ENCODE data around the gene FZD7. TPM values are rescaled to one million over a fixed set of nuclear protein-coding genes. Genes with fewer than 3 reads are reported as not detected.

The FZD7 gene
- total and polyA plus RNA-seq, 2 donors (not counting 1 experiment from before 2014, with no cell fraction given), result 0.67 to 2.1 TPM

GRCh38 chr2:202067589-202067988 is 33.9 kb downstream of the FZD7 start:
- no peaks in the 10 kb centered on the region for H3K9me3 Mint-ChIP-seq (ENCODE audit: insufficient read depth)
- no peaks in the 10 kb centered on the region for H3K36me3 ChIP-seq (replicated peaks in 1 of 2; ENCODE audit: control extremely low read depth in 1 of 2, control insufficient read depth in 1 of 2, extremely low read depth in 1 of 2, insufficient read depth in 2 of 2, low read length in 1 of 2)
- H3K4me3 ChIP-seq (ENCODE audit: control extremely low read depth in 1 of 5, extremely low read depth in 1 of 5, insufficient read depth in 1 of 5, low read depth in 2 of 5, low read length in 4 of 5), result no peak overlapping the region
- ATAC-seq (ENCODE audit: low read depth), result no peak
- no peaks in the 10 kb centered on the region for H3K4me1 Mint-ChIP-seq
- H4K20me1 ChIP-seq (ENCODE audit: control insufficient read depth, insufficient read depth, low read length, poor library complexity, severe bottlenecking), result no peaks in the 10 kb centered on the region
- no peak for DNase-seq
- no peaks in the 10 kb centered on the region for H3K27me3 ChIP-seq (replicated peaks in 1 of 4; ENCODE audit: control extremely low read depth in 1 of 4, control insufficient read depth in 3 of 4, insufficient read depth in 4 of 4, low read length in 3 of 4)
- CTCF ChIA-PET, result no interaction called here
- no peak overlapping the region for H3K4me3 Mint-ChIP-seq
- no peaks in the 10 kb centered on the region for H3K9me3 ChIP-seq (ENCODE audit: control extremely low read depth in 1 of 3, control insufficient read depth in 2 of 3, insufficient read depth in 1 of 3, low read length in 2 of 3)
- H3K27ac Mint-ChIP-seq, result no peak overlapping the region
- H3K27me3 Mint-ChIP-seq, result peaks cover 26% of the 10 kb centered on the region
- no CpG with 5 or more reads among the region's 1 CpG for WGBS (ENCODE audit: insufficient coverage)
- no peaks in the 10 kb centered on the region for H3K79me2 ChIP-seq (ENCODE audit: control insufficient read depth, insufficient read depth, low read length)
- no peak overlapping the region for H2AFZ ChIP-seq (ENCODE audit: insufficient read depth, low read depth, low read length, poor library complexity, severe bottlenecking)
- no peak overlapping the region for H3K27ac ChIP-seq (ENCODE audit: low read length in 2 of 2)
- TF ChIP-seq CTCF (IDR thresholded peaks at IDR 0.05) (no peak), EZH2 (IDR thresholded peaks at IDR 0.05; ENCODE audit: borderline replicate concordance, insufficient read depth, low read depth, low read length, poor library complexity, severe bottlenecking) (no peak)
- POLR2A ChIA-PET, result no interaction called here
- H3K4me2 ChIP-seq (replicated peaks; ENCODE audit: low read depth, low read length, poor library complexity, severe bottlenecking), result no peak overlapping the region
- intact Hi-C loops (cut with micrococcal nuclease), result no loop called here
- no peaks in the 10 kb centered on the region for H3K4me1 ChIP-seq (ENCODE audit: control insufficient read depth in 2 of 2, insufficient read depth in 2 of 2, low read length in 2 of 2)
- no peak overlapping the region for H3K9ac ChIP-seq (ENCODE audit: low read length)

- intact Hi-C loops (cut with micrococcal nuclease), result no loop called here
- no peaks in the 10 kb centered on the region for H3K36me3 ChIP-seq (replicated peaks in 1 of 2; ENCODE audit: control extremely low read depth in 1 of 2, control insufficient read depth in 1 of 2, extremely low read depth in 1 of 2, insufficient read depth in 2 of 2, low read length in 1 of 2)
- ATAC-seq (ENCODE audit: low read depth), result no peak
- no peak overlapping the region for H3K27ac ChIP-seq (ENCODE audit: low read length in 2 of 2)
- no peaks in the 10 kb centered on the region for H3K9me3 ChIP-seq (ENCODE audit: control extremely low read depth in 1 of 3, control insufficient read depth in 2 of 3, insufficient read depth in 1 of 3, low read length in 2 of 3)
- peaks cover 23% of the 10 kb centered on the region for H3K27me3 Mint-ChIP-seq
- ChIA-PET POLR2A (no interaction called here), CTCF (no interaction called here)
- DNase-seq, result no peak
- H3K4me1 ChIP-seq (ENCODE audit: control insufficient read depth in 2 of 2, insufficient read depth in 2 of 2, low read length in 2 of 2), result no peaks in the 10 kb centered on the region
- no peaks in the 10 kb centered on the region for H3K9me3 Mint-ChIP-seq (ENCODE audit: insufficient read depth)
- 74% methylated on average over 7 of the region's 11 CpGs for WGBS (ENCODE audit: insufficient coverage)
- H3K4me2 ChIP-seq (replicated peaks; ENCODE audit: low read depth, low read length, poor library complexity, severe bottlenecking), result no peak overlapping the region
- H3K4me3 Mint-ChIP-seq, result no peak overlapping the region
- no peak overlapping the region for H3K27ac Mint-ChIP-seq
- no peak overlapping the region for H2AFZ ChIP-seq (ENCODE audit: insufficient read depth, low read depth, low read length, poor library complexity, severe bottlenecking)
- TF ChIP-seq EZH2 (IDR thresholded peaks at IDR 0.05; ENCODE audit: borderline replicate concordance, insufficient read depth, low read depth, low read length, poor library complexity, severe bottlenecking) (no peak), CTCF (IDR thresholded peaks at IDR 0.05) (no peak)
- no peaks in the 10 kb centered on the region for H3K79me2 ChIP-seq (ENCODE audit: control insufficient read depth, insufficient read depth, low read length)
- H3K4me1 Mint-ChIP-seq, result no peaks in the 10 kb centered on the region
- H3K4me3 ChIP-seq (ENCODE audit: control extremely low read depth in 1 of 5, extremely low read depth in 1 of 5, insufficient read depth in 1 of 5, low read depth in 2 of 5, low read length in 4 of 5), result no peak overlapping the region
- H3K9ac ChIP-seq (ENCODE audit: low read length), result no peak overlapping the region
- no peaks in the 10 kb centered on the region for H3K27me3 ChIP-seq (replicated peaks in 1 of 4; ENCODE audit: control extremely low read depth in 1 of 4, control insufficient read depth in 3 of 4, insufficient read depth in 4 of 4, low read length in 3 of 4)
- no peaks in the 10 kb centered on the region for H4K20me1 ChIP-seq (ENCODE audit: control insufficient read depth, insufficient read depth, low read length, poor library complexity, severe bottlenecking)
These were observed 35.8 kb downstream of the FZD7 start for GRCh38 chr2:202069170-202070067.

Measured in B cell (primary cell).